HG03025 (cell line): ENCODE results near the gene ST7L.

Experiments
- ATAC-seq: cut with Tn5 transposase; IDR thresholded peaks from one replicate; pipeline ENCODE4 v1.9.1; 2021; ENCODE audit warnings: mild to moderate bottlenecking, moderate library complexity; ENCODE audit not compliant: unreplicated experiment, low FRiP score

The ST7L gene

DNA sequence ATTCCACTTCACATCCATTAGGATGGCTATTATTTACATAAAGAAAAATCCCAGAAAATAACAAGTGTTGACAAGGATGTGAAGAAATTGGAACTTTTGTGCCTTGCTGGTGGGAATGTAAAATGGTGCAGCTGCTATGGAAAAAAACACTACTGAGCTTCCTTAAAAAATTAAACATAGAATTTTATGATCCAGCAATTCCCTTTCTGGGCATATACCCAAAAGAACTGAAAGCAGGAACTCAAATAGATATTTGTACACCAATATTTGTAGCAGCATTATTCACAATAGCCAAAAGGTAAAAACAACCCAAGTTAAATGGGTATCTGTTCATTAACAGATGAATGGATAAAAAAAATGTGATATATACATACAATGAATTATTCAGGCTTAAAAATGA, 64.5 kb downstream of the ST7L start:
- ATAC-seq: no peak

DNA sequence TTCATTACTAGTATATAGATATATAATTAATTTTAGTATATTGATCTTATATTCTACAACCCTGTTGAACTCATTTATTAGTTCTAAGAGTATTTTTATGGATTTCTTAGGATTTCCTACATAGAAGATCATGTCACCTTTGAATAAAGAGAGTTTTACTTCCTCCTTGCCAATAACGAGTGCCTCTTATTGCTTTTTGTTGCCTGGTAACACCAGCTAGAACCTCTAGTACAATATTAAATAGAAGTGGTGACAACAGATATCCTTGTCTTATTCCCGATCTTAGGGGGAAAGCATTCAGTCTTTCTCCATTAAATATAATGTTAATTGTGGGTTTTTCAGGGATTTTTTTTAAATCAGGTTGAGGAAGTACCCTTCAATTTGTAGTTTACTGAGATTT, 69.4 kb downstream of the ST7L start:
- no peak for ATAC-seq

DNA sequence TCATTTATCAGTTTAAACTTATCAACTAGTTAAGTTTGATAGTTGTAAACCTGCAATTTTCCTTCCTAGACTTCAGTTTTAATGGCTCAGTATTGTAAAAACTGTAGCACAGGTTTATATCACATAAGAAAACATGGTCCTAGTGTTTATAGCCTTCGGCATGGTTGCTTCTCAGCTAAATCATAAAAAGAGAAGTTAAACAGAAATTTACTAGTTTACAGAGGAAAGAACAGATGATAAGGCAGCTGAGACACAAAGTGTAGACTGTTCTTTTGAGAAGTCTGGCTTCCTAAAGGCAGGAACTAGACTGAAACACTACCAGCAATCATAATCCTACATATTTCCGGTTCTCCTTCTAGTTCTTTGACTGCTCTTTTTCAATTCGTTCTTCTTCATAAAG, 70.4 kb downstream of the ST7L start:
- ATAC-seq: no peak

DNA sequence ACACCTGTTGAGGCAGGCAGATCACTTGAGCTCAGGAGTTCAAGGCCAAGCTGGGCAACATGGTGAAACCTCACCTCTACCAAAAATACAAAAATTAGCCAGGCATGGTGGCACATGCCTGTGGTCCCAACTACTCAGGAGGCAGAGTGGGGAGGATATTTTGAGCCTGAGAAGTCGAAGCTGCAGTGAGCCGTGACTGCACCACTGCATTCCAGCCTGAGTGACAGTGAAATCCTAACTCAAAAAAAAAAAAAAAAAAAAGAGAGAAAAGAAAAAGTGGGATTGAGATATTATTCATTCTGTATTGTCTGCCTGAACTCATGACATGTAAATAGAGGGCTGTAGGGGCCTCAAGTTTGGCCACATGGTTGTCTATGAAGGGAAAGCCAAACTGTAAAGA, 72.9 kb downstream of the ST7L start:
- ATAC-seq: no peak

DNA sequence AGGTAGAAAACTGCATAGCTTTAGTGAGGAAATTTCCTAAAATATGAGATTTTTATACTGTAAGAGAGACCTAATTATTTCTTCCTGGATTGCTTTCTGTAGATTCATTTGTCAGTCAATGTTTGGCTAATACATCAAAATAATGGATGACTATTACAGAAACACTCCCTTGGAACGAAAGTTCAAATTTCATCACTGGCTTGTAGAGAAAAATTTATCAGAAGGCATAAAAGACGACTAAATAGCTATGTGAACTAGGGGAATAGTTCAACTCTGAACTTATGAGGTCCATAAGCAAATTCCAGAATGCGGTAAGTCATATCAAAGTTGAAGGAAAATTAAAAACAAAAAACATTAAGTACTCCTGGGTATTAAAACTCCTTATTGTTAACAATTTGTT, 74.2 kb downstream of the ST7L start:
- no peak for ATAC-seq

DNA sequence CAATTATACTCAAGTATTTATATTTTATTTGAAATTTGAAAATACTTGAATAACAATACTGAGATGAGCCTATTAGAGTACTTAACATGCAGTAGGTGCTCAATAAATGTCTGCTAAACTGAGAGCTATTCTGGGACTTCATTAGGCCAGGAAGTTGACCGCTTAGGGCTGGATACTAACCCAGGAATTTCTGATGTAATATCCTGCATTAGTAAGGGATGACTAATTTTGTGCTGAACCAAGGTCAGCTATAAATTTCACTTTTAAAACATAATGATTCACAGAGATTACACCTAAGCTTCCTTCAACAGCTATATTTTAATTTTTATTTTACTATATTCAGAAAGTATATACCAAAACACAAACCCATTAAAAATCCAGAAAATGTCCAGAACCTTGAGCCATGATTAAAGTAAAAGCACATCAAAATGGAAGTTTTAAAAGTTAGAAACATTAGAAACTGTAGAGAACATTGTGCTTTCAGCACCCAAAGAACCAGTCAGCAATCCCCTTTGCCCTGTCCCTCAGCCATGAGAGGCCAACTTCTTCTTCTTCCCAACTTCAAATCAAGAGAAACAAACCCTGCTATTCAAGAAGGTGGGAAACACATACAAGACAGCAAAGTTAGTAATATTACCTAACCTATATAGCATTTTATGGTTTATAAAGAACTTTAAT, 74.8 kb downstream of the ST7L start:
- ATAC-seq: no peak

DNA sequence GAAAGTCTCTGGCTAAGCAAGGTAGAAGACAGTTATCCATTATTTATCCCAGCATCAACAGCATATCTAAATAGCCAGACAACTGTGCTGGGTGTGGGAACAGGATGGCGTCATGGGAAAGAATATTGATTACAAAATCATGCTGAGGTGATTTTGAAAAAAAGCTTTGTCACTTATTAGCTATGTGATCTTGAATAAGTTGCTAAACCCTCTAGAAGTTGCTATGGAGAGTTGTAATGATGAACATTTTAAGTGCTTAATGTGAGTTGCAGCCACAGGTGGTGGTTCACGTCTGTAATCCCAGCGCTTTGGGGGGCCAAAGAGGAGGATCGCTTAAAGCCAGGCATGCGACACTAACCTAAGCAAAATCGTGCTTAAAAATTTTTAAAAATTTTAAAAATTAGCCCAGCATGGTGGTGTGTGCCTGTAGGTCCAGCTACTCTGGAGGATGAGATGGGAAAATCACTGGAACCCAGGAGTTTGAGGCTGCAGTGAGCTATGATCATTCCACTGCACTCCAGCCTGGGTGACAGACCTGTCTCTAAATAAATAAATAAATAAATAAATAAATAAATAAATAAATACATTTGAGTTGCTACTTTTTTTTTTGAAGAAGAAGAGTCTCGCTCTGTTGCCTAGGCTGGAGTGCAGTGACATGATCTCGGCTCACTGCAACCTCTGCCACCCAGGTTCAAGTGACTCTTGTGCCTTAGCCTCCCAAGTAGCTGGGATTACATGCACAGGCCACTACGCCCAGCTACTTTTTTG, 76.6 kb downstream of the ST7L start:
- ATAC-seq: no peak

DNA sequence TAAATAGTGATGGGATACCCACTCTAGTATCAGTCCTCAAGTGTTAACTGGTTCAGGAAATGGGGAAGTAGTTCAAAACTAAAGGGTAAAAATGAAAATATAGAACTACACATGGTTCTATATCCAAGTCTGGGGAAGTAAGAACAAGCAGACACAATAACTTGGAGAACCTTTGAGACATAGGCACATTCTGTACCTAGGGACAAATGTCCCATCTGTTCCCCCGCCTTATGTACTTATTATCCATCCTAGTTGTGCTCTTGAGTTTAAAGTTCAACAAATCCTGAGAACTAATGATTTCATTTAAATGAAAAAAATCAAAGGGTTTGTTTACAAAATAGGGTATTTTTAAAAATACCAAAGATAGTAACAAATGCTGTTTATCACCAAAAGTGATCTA, 77.6 kb downstream of the ST7L start:
- ATAC-seq: no peak

DNA sequence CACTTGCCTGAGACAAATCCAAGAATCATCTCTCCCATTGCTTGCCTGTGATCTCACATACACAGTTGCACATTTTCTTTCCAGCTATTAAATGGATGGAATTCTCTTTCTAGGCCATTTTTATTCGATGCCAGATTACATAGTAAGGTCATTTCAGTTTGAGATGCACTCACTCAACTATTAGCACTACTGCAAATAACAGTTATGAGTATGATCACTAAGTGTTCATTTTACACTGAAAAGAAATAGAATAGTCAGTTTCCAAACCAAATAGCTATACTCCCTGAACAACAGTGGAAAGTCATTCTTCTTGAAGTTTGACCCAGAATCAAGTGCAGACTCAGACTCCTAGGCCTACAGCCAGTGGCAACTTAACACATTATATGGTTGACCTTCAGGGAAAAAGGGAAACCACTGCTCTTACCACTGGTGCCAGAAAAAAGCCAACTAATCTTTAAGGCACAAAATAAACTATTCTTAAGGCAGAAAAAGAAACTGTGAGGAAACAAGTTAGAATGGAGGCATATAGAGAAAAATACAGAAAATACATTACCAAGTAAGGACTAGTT, 78.6 kb downstream of the ST7L start:
- ATAC-seq: no peak

DNA sequence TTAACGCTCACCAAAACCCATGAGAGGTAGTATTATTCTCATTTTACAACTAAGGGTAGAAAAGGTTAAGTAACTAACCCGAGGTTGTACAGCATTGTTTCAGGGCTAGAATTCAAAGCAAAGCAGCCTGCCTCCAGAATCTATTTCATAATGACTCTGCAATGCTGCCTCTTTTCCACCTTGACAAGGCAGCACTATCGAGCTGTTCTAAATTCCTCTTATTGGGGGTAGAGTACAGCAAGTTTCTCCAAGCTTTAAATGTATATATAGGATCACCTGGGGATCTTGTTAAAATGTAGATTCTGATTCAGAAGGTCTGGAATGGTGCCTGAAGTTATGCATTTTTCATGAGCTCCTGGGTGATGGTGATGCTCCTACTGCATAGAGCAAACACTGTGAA, 80.1 kb downstream of the ST7L start:
- ATAC-seq: no peak

DNA sequence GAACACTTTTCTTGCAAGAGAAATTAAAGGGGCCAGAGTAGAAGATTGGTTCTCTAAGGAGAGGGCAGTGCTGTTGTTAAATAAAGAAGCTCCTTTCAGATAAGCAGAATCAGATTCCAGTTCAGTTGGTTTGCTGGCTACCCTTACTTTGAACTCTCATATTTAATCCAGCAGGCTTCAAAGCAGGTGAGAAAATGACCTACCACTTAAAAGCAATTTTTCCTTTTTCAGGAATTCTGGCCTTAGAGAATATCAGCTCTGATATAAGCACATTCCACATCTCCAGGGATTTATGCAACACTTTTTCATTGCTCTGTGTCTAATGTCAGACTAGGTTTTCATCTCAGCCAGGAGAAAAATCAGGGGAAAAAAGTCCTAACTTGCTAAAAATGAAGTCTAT, 81.5 kb downstream of the ST7L start:
- ATAC-seq: no peak

DNA sequence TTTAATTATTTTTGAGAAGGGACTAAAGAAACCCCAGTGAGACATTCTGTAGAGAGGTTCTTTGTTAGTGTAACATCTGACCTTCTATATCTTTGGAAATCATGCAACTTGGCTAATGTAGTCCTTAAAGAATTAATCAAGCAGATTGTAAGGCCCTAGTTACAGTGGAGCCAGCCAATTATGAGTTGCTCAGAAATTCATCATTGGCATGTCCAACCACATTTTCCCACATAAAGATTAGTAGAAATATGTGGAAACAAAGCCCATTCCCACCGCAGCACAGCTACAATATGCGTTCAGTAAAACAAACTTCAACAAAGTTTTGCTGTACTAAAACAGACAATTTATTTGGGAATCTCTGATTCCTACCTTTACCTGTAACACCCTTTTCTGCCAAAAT, 82.4 kb downstream of the ST7L start:
- no peak for ATAC-seq

DNA sequence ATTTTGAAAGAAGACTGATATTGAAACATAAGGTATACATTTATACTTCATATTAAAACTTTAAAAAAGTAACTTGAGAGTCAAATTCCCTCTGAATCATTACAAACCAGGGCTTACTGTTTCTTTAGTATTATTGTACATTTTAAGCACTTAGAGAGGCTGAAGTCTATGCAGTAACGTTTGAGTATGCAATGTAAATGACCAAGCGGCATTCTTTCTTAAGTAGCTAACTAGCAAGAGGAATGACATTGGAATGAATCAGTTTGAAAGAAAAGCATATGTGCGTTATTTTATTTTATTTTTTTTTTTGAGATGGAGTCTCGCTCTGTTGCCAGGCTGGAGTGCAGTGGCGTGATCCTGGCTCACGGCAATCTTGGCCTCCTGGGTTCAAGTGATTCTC, 85.9 kb downstream of the ST7L start:
- ATAC-seq: no peak

DNA sequence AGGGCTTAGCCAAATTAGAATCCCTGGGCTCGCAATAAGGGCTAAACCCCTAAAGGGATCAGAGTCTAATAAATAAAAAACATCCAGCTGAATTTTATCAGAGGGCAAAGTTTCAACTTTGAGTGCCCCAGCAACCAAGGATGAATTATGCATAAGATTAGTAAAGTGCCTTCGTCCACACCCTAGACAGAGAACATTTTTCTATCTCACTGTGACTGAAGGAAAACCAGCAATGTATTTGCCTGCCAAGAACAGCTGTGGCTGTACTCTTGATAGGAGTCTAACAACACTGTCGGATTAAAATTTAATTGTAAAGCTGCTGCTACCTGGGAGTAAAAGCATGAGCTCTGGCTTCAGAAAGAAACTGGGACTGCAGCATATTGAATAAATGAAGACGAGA, 86.9 kb downstream of the ST7L start:
- ATAC-seq: no peak

DNA sequence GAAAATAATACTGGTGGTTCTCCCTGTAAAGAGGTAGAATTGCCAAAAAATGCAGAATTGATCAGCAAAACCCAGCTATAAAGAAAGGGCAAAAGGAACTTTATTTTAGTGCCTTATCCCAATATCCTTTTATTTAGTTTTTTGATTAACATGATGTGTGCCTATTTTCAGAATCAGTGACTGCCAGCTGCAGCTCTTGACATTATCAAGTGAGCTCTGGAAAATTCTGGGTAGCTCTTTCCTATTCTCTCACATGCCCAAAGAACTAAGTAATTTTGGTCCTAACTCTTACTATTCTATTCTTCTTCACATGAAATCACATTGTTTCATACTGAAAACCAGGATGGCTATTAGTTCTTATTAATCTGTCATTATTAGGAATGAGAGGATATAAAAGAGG, 88.1 kb downstream of the ST7L start:
- no peak for ATAC-seq

DNA sequence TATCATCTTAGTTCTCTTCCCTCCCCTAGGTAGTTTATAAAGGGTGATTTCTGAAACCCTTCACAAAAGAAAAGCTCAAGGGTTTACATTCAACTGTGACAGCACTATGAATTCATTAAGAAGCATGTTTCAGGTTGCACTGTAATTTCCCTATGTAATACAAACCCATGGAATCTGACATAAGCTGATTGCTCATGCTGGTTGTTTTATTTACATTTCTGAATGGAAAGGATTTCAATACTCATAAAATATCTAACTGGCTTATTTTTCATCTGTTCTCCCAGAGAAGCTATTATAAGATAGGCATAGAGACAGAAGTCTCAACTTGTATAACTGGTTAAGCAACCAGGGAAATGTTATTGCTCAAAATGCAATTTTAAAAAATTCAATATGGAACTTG, 89.6 kb downstream of the ST7L start:
- ATAC-seq: no peak

DNA sequence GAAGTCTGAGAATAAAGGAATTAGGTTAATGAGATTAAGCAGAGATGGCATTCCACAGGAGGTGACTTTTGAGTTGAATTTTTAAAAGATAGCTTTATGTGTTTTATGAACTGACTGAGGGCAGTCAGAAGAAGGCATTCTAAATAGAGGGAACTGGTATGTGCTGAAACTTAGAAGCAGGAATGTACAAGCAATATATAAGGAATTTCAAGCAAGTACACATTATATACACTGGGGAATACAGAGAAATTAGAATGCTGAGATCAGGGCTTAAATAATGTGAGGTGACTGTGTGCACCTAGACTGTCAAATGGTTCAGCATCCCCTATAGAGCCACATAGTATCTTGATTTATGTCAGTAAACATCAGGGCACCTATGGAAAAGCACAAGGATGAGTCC, 90.9 kb downstream of the ST7L start:
- no peak for ATAC-seq

DNA sequence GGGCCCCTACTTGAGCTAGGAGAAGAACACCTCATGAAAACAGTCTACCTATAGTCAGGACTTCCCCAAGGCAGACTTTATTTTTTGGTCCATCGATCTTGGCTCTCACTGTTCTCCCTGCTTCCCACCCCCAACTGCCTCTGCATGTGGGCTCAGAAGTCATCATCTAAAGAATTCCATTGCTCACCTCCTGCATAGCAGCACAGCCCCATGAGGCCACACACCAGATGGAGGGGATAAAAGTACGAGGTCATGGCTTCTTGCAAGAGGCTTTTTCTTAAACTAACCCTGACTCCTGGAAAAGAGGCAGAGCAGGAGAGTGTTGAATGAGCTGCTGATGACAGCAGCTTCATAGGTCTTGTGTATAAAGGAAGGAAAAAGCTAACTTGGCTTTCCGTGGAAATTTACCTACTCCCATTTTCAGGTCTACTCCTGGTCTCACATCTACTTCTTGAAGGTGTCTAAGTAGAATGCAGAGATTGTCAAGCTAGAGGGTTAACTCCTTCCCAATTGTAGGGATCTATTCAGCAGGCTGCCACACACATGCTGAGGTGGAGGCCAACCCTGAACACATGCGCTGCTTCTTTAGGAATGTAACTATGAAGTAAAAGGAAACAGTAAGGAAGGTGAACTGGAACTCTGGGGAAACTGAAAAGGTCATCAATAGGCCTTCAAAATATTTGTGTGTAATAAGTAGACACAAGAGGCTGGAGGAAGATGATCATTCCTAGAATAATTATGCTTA, 91.5 kb downstream of the ST7L start:
- no peak for ATAC-seq

DNA sequence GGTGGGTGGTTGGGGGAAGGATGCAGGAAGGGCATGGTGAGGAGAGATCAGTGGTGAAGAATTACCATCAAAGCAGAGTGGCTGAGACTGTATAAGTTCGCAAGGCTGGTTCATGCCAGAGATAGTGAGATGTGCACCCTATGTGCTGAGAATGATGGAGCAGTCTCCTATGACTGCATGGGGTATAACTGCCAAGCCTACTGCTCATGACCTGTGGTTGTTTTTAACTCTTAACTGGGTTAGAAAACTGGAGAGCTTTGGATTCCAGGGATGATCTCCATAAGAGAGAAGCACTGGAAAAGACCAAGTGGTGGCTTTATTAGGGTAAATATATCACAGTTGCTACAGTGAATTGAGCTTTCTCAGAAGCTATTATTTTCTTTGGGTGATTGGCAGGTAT, 94.0 kb downstream of the ST7L start:
- no peak for ATAC-seq

DNA sequence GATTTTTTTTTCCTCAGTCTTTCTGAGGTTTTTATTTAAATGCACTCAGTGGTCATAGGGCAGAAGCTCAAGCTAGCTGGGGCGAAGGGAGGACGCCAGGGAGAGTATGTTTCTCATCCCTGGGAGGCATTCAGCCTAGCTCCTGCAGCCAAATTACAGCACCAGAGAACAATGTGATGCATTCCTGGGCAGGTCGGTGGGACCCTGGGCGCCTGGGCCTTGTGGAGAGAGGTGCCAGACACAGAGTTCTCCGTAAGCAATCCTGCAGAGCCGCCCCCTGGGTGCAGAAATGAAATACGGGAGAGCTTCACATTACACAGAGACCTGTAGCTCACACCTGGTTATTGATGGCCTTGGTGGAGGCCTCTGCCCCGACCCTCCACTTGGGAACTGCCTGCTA, 94.7 kb downstream of the ST7L start:
- ATAC-seq: no peak

DNA sequence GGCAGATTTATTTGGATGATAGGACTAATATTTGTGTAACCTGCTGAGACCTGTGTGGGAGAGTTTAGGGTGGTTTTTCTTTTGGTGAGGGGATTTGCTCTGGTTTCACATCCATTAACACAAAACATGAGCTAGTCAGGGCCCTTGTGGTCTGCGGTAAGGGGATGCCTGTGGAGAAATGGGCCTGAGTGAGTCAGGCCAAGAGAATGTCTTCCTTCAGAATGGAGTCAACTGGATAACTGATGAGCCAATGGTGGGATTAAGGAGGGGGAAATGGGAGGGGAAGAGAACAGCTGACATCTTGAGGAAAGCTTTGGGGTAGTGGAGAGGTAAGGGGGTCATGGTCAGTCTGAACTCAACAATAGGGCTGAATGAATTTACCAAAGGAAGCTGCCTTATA, 96.3 kb downstream of the ST7L start:
- no peak for ATAC-seq
